ENCODE data around the gene MUC6.

MUC6 gene

DNA sequence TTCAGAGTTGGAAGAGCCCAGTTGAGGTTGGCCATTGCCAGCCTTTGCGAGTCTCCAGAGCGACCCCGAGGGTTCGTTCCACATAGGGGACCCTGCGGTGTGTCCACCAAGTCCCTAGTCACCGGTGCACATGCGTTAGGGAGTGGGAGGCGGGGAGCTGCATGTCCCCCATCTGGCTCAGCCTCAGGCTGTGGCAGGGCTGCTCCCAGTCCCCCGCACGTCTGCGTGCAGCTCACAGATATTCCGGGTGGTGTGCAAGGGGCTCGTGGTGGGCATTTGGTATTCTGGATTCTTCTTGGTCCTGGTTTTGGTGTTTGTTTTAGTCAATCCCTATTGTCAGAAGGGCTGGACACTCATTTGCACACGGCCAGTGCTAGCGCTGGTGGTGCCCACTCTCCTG lies 48.8 kb downstream of the MUC6 start:
- POLR2A ChIA-PET = no interaction called here
- Histone ChIP-seq H3K36me3 (ENCODE audit: control insufficient read depth in 2 of 2, insufficient read depth in 1 of 2, low read length in 2 of 2) (peaks cover 4 to 85% of the 10 kb centered on the region in 2 experiments; a peak in 2 of 3 replicates), H3K9me3 (ENCODE audit: control insufficient read depth, insufficient read depth, low read depth, low read length) (no peaks in the 10 kb centered on the region), H3K27ac (ENCODE audit: extremely low read depth, low read depth, low read length) (no peak overlapping the region), H3K4me3 (ENCODE audit: low read depth, low read length) (no peak overlapping the region), H3K4me1 (ENCODE audit: control insufficient read depth, insufficient read depth, low read length) (no peaks in the 10 kb centered on the region)
- CTCF ChIA-PET = no interaction called here
- TF ChIP-seq, protein P1, sequence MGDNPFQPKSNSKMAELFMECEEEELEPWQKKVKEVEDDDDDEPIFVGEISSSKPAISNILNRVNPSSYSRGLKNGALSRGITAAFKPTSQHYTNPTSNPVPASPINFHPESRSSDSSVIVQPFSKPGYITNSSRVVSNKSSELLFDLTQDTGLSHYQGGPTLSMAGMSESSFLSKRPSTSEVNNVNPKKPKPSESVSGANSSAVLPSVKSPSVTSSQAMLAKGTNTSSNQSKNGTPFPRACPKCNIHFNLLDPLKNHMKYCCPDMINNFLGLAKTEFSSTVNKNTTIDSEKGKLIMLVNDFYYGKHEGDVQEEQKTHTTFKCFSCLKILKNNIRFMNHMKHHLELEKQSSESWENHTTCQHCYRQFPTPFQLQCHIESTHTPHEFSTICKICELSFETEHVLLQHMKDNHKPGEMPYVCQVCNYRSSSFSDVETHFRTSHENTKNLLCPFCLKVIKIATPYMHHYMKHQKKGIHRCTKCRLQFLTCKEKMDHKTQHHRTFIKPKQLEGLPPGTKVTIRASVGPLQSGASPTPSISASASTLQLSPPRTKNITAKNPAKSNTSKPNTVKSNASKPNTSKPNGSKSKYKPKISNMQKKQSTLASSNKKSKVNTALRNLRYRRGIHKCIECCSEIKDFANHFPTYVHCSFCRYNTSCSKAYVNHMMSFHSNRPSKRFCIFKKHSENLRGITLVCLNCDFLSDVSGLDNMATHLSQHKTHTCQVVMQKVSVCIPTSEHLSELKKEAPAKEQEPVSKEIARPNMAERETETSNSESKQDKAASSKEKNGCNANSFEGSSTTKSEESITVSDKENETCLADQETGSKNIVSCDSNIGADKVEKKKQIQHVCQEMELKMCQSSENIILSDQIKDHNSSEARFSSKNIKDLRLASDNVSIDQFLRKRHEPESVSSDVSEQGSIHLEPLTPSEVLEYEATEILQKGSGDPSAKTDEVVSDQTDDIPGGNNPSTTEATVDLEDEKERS (tag by site-specific recombination; IDR thresholded peaks at IDR 0.05) = no peak
- no peak for TF ChIP-seq ZNF658 (tag by site-specific recombination; IDR thresholded peaks at IDR 0.05)
- no peak for TF ChIP-seq ZNF350 (tag by site-specific recombination; IDR thresholded peaks at IDR 0.05)
- no peak for TF ChIP-seq PRDM1 (tag by site-specific recombination; IDR thresholded peaks at IDR 0.05)
- no peak for TF ChIP-seq ZNF830 (tag by site-specific recombination; IDR thresholded peaks at IDR 0.05; ENCODE audit: low read depth)
- TF ChIP-seq ZBTB48 (tag by site-specific recombination; IDR thresholded peaks at IDR 0.05) = no peak
- TF ChIP-seq ZEB2 (tag by site-specific recombination; IDR thresholded peaks at IDR 0.05) = no peak
- TF ChIP-seq ZNF701 (tag by site-specific recombination; IDR thresholded peaks at IDR 0.05) = no peak

DNA sequence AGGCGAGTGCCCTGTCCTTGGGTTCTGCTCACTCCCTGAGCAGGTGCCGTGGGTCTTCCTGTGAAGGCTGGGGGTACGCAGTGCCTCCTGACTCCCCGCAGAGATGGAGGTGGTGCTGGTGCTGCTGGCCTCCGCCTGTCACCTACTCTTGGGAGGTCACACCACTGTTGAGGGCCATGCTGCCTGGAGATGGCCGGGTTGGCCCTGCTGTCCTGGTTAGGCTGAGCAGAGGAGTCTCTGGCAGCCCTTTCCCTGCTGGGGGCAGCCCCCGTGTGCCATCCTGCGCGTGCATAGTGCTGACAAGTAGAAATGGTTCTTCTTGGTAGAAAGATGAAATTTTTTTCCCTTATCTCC lies 49.6 kb downstream of the MUC6 start:
- no peak overlapping the region for H3K27ac ChIP-seq (ENCODE audit: extremely low read depth, low read depth, low read length)
- ChIA-PET POLR2A (no interaction called here), CTCF (no interaction called here)
- TF ChIP-seq, protein P2, sequence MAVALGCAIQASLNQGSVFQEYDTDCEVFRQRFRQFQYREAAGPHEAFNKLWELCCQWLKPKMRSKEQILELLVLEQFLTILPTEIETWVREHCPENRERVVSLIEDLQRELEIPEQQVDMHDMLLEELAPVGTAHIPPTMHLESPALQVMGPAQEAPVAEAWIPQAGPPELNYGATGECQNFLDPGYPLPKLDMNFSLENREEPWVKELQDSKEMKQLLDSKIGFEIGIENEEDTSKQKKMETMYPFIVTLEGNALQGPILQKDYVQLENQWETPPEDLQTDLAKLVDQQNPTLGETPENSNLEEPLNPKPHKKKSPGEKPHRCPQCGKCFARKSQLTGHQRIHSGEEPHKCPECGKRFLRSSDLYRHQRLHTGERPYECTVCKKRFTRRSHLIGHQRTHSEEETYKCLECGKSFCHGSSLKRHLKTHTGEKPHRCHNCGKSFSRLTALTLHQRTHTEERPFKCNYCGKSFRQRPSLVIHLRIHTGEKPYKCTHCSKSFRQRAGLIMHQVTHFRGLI (tag by site-specific recombination; IDR thresholded peaks at IDR 0.05) = no peak
- TF ChIP-seq ZBTB8A (tag by site-specific recombination; IDR thresholded peaks at IDR 0.05) (no peak), ZNF169 (tag by site-specific recombination; IDR thresholded peaks at IDR 0.05) (no peak), KLF10 (tag by site-specific recombination; IDR thresholded peaks at IDR 0.05) (no peak), ZNF664 (tag by site-specific recombination; IDR thresholded peaks at IDR 0.05) (no peak)
- H3K4me1 ChIP-seq (ENCODE audit: control insufficient read depth, insufficient read depth, low read length) = no peaks in the 10 kb centered on the region
- H3K4me3 ChIP-seq (ENCODE audit: low read depth, low read length) = no peak overlapping the region
- H3K36me3 ChIP-seq (ENCODE audit: control insufficient read depth in 2 of 2, insufficient read depth in 1 of 2, low read length in 2 of 2) = peaks cover 4 to 81% of the 10 kb centered on the region in 2 experiments; a peak in 2 of 3 replicates
- H3K9me3 ChIP-seq (ENCODE audit: control insufficient read depth, insufficient read depth, low read depth, low read length) = no peaks in the 10 kb centered on the region

DNA sequence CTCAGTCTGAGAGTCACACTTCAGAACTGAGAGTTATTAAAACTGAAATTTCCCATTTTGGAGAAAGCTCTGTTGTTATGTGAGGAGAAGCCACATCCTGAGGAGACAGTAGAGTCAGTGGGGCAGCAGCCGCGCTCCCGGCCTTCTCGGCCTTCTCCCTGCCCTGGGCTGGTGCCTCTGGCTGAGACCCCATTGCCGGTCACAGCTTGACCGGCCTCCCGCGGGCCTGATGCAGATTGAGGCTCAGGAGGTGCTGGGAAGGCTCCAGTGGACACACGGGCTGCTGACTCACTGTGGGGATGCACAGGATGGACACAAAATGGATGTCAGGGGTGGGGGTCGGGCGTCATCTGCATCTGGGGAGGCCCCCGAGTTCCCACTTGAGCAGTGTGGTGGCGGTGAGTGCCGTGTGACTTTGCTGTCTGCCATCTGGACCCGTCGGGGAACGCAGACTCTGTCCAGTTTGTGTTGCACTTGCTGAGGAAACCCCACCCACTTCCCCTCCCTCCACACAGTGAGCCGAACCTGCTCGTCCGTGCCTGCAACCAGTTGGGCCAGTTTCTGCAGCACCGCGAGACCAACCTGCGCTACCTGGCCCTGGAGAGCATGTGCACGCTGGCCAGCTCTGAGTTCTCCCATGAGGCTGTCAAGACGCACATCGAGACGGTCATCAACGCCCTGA lies 50.1 kb downstream of the MUC6 start:
- ChIA-PET CTCF (interaction anchor here (0.7 kb wide), 1 partner anchor 127 kb away, joined by 4 read pairs; no protein-coding TSS in a partner anchor), POLR2A (no interaction called here)
- H3K4me3 ChIP-seq (ENCODE audit: low read depth, low read length) = no peak overlapping the region
- no peaks in the 10 kb centered on the region for H3K9me3 ChIP-seq (ENCODE audit: control insufficient read depth, insufficient read depth, low read depth, low read length)
- peaks cover 4 to 83% of the 10 kb centered on the region in 2 experiments; a peak in 2 of 3 replicates for H3K36me3 ChIP-seq (ENCODE audit: control insufficient read depth in 2 of 2, insufficient read depth in 1 of 2, low read length in 2 of 2)
- no peaks in the 10 kb centered on the region for H3K4me1 ChIP-seq (ENCODE audit: control insufficient read depth, insufficient read depth, low read length)
- H3K27ac ChIP-seq (ENCODE audit: extremely low read depth, low read depth, low read length) = no peak overlapping the region
- TF ChIP-seq ZNF529 (tag by site-specific recombination; IDR thresholded peaks at IDR 0.05; ENCODE audit: insufficient replicate concordance) (no peak), ZNF785 (tag by site-specific recombination; IDR thresholded peaks at IDR 0.05) (no peak), REPIN1 (tag by site-specific recombination; IDR thresholded peaks at IDR 0.05; ENCODE audit: low read depth) (no peak), ZNF473 (tag by site-specific recombination; IDR thresholded peaks at IDR 0.05) (no peak), ZNF510 (tag by site-specific recombination; IDR thresholded peaks at IDR 0.05; ENCODE audit: insufficient replicate concordance) (no peak), ZBTB1 (tag by site-specific recombination; IDR thresholded peaks at IDR 0.05) (no peak), ZNF112 (tag by site-specific recombination; IDR thresholded peaks at IDR 0.05) (no peak), ZBTB21 (tag by site-specific recombination; IDR thresholded peaks at IDR 0.05) (no peak), ZFHX2 (tag by site-specific recombination; conservative IDR thresholded peaks at IDR 0.05) (no peak)
- TF ChIP-seq, protein P3, sequence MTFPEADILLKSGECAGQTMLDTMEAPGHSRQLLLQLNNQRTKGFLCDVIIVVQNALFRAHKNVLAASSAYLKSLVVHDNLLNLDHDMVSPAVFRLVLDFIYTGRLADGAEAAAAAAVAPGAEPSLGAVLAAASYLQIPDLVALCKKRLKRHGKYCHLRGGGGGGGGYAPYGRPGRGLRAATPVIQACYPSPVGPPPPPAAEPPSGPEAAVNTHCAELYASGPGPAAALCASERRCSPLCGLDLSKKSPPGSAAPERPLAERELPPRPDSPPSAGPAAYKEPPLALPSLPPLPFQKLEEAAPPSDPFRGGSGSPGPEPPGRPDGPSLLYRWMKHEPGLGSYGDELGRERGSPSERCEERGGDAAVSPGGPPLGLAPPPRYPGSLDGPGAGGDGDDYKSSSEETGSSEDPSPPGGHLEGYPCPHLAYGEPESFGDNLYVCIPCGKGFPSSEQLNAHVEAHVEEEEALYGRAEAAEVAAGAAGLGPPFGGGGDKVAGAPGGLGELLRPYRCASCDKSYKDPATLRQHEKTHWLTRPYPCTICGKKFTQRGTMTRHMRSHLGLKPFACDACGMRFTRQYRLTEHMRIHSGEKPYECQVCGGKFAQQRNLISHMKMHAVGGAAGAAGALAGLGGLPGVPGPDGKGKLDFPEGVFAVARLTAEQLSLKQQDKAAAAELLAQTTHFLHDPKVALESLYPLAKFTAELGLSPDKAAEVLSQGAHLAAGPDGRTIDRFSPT (tag by site-specific recombination; IDR thresholded peaks at IDR 0.05) = no peak
- TF ChIP-seq, protein P4, sequence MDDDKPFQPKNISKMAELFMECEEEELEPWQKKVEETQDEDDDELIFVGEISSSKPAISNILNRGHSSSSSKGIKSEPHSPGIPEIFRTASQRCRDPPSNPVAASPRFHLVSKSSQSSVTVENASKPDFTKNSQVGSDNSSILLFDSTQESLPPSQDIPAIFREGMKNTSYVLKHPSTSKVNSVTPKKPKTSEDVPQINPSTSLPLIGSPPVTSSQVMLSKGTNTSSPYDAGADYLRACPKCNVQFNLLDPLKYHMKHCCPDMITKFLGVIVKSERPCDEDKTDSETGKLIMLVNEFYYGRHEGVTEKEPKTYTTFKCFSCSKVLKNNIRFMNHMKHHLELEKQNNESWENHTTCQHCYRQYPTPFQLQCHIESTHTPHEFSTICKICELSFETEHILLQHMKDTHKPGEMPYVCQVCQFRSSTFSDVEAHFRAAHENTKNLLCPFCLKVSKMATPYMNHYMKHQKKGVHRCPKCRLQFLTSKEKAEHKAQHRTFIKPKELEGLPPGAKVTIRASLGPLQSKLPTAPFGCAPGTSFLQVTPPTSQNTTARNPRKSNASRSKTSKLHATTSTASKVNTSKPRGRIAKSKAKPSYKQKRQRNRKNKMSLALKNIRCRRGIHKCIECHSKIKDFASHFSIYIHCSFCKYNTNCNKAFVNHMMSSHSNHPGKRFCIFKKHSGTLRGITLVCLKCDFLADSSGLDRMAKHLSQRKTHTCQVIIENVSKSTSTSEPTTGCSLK (tag by site-specific recombination; IDR thresholded peaks at IDR 0.05) = no peak
